Measurements from ENCODE around the gene PRKCB.
A peak's percentile ranks its signal among the peaks of the same experiment; 100 is the strongest.

Gene PRKCB

DNA sequence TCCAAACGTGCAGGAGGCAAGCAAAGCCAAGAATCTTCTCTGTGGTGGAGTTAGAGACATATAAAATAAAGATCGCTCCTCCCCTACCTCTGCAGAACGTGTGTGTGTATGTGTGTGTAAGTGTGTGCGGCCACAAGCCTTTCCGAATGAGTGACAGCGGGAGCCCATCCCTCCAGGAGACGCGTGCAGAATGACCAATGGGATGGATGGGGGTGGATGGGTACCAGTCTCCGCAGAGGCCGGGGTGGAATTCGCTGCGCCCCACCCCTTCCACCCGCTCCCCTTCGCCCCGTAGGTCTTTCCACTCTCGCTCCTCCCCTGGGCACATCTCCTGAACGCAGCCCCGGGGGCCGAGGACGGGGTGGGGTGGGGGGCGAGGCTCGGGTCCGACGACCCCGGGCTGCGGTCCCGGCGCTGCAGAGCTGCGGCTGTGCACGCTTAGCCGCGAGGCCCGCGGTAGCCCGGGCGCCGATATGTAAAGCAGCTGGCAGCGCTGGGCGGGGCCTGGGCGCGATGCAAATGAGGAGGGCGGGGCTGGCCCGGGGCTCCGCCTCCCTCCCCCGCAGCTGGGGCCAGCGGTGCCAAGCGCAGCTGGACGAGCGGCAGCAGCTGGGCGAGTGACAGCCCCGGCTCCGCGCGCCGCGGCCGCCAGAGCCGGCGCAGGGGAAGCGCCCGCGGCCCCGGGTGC lies at the start of gene PRKCB:
PRKCB (plus strand) TSS at position 594 of the 688 bp plus-strand sequence.
- no peak for DNase-seq (ENCODE audit: low read depth)
- TF ChIP-seq CTCF (IDR thresholded peaks at IDR 0.05; ENCODE audit: control insufficient read depth, insufficient read depth, low read depth, low read length, missing control alignments): no peak
- H3K4me3 ChIP-seq (ENCODE audit: control insufficient read depth, low read depth, low read length): no peak within 1 kb of the TSS

DNA sequence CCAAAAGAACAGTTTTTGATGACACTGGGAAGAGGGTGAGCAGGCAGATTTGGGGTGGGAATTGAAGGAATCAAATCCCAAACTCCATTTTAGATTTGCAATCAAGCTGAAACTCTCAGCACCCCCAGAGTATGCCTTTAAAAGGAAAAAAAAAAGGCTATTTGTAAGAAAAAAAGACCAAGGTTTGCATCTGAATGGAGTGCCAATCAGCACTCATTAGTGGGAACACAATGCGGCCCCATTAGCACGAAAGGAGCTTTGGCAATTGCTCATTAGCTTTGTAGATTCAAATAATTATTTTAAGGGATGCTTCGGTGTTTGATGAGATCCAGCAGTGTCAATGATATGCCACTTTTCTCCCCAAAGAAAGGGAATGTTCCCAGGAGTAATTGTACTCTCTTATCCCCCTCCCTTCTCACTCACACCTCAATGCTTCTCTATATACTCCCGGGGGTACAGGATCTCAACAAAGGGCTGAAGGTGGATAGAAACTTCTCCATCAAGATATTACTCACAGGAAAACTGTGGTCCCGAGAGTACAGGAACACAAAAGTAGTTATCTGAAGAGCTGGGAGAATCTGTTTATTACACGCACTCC lies 48.7 kb upstream of the PRKCB start:
- no peak for TF ChIP-seq CTCF (IDR thresholded peaks at IDR 0.05; ENCODE audit: control insufficient read depth, insufficient read depth, low read depth, low read length, missing control alignments)
- H3K4me3 ChIP-seq (ENCODE audit: control insufficient read depth, low read depth, low read length): no peak overlapping the region
- no peak for DNase-seq (ENCODE audit: low read depth)

DNA sequence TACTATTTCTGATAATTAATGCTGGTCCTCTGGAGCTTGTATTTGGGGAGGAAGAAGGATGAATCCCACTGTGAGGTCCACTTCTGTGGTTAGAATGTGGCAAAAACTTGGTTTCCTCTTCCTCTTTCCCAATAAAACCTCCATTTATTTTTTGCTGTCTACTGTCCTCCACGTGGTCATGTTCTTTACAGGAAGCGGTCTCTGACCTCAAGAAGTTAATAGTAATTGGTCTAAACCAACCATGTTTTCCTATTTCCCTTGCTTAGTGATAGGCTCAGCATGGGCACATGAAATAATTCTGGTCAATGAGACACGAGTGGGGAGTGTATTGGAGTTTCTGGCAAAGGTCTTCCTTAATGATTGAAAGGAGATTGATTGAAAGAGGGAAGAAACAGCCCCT lies 47.1 kb upstream of the PRKCB start:
- TF ChIP-seq CTCF (IDR thresholded peaks at IDR 0.05; ENCODE audit: control insufficient read depth, insufficient read depth, low read depth, low read length, missing control alignments): no peak
- no peak overlapping the region for H3K4me3 ChIP-seq (ENCODE audit: control insufficient read depth, low read depth, low read length)
- DNase-seq (ENCODE audit: low read depth): no peak

- H3K4me3 ChIP-seq (ENCODE audit: control insufficient read depth, low read depth, low read length): no peak overlapping the region
- no peak for DNase-seq (ENCODE audit: low read depth)
- TF ChIP-seq CTCF (IDR thresholded peaks at IDR 0.05; ENCODE audit: control insufficient read depth, insufficient read depth, low read depth, low read length, missing control alignments): no peak
Observed at GRCh38 chr16:23795378-23795777, 40.4 kb upstream of the PRKCB start.

- DNase-seq (ENCODE audit: low read depth): no peak
Observed at GRCh38 chr16:23796941-23797340, 38.8 kb upstream of the PRKCB start.

DNA sequence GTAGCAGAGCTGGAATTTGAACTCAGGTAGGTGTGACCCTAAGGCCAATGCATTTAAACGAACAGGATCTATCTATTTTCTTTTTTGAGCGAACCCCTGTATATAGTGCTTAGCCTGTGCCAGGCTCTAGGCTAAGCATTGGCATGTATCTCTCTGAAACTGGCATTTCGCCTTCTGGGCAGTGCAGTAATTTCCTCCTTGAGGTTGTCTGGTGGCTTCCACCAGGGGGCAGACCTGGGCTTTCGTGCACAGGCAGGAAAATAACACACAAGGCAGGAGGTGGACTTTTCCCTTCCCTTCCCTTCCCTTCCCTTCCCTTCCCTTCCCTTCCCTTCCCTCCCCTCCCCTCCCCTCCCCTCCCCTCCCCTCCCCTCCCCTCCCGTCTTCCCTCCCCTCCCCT lies 34.4 kb upstream of the PRKCB start:
- H3K4me3 ChIP-seq (ENCODE audit: control insufficient read depth, low read depth, low read length): no peak overlapping the region
- TF ChIP-seq CTCF (IDR thresholded peaks at IDR 0.05; ENCODE audit: control insufficient read depth, insufficient read depth, low read depth, low read length, missing control alignments): peak; percentile 81
- peak; percentile 14 for DNase-seq (ENCODE audit: low read depth)

More at GRCh38 chr16:23796941-23797340, 38.8 kb upstream of the PRKCB start:
- H3K4me3 ChIP-seq (ENCODE audit: control insufficient read depth, low read depth, low read length): no peak overlapping the region
- TF ChIP-seq CTCF (IDR thresholded peaks at IDR 0.05; ENCODE audit: control insufficient read depth, insufficient read depth, low read depth, low read length, missing control alignments): no peak
